NCI-H1694 treated with DMSO at 0.1 percent for 48 hours (cell line): ENCODE measurements around the gene CEACAM19.
A peak's percentile ranks its signal among the peaks of the same experiment; 100 is the strongest.
"Not testable (repeated sequence)": the region's sequence is repeated elsewhere in the genome, so short reads cannot be mapped to it uniquely, and the experiment has no call there.

ENCODE experiments used
- DNase-seq: peaks from one replicate; lab custom pipeline; 2025; lab: John Stamatoyannopoulos, UW

The CEACAM19 gene

DNA sequence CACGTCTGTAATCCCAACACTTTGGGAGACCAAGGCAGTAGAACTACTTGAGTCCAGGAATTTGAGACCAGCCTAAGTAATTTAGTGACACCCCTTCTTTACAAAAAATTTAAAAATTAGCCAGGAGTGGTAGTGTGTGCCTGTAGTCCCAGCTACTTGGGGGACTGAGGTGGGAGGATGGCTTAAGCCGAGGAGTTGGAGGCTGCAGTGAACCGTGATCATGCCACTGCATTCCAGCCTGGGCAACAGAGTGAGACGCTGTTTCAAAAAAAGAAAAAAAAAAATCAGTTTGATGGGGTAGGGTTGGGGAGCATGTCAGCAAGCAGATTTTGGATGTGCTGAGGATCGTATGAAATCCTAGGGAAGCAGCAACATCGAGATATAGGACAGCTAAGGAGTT is 4.2 kb downstream of the CEACAM19 start:
- DNase-seq: no peak

DNA sequence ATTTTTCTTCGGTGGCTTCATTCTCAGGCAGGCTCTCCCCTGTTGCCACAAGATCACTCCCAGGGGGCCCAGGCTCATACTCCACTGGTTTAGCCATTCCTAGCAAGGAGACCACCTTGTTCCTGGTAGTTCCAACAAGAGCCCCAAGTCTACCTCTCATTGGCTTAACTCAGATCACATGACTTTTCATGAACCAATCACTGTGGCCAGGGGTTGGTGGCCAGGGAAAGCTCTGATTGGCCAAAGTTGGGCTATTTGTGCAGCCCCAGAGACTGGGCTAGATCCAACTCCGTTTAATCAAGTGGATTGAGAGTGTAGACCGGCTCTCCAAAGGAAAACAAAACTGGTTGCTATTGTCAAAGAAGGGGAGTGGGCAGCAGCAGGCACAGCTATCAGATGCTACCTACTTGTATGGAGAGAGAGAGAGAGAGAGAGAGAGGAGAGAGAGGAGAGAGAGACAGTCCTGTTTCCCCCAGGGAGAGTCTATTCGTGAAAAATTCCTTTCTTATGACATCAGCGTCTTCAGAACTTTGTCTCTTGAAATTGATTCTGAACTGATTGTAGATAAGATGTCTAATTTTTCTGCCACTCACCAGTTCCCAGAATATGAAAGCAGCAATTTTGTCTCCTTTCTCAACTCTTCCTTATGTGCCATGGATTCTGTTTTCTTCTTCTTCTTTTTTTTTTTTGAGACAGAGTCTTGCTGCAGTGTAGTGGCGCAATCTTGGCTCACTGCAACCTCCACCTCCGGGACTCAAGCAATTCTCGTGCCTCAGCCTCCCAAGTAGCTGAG is 5.9 kb downstream of the CEACAM19 start:
- peak; percentile 3 for DNase-seq

DNA sequence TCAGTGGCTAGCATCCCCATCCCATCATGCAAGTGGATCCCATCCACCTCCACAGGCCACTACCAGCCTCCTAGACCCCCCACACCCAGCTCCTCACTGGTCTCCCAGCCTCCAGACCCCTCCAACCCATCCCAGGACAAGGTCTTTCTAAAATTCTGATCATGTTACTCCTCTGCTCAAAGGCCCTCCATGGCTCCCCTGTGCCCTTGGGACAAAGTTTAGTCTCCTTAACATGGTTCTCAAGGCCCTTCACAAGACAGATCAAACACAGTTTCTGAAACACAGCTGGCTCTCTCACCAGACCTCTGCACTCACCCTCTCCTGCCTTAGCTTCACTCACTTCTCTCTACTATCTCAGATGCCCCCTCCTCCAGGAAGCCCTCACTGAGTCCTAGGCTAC is 9.3 kb downstream of the CEACAM19 start:
- DNase-seq: no peak

DNA sequence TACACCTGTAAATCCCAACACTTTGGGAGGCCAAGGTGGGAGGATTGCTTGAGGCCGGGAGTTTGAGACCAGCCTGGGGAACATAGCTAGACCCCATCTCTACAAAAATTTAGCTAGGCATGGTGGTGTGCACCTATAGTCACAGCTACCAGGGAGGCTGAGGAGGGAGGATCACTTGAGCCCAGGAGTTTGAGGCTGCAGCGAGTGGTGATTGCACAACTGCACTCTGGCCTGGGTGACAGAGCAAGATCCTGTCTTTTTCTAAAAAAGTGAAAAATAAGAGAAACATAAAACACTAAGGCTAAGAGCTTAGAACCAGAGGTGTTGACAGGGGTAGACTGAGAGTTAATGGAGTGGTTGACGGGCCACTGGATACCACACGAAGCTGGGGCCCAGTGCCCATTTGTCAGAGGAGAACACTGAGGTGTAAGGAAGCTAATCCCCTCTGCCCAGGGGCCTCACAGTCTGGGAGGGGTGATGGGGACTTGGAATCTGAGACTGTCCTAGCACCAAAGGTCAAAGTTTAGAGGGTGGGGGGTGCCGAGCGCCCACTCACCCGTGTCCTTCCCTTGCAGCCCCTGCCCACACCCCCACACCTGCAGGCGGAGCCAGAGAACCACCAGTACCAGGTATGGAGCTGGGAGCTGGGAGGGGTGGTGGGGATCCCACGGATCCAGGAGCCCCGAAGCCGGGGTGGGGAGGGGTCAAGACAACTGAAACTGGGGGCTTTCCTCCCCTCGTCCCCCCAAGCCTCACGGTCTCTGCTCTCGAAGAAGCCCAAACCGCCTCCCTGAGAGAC is 10.9 kb downstream of the CEACAM19 start:
- no peak for DNase-seq

DNA sequence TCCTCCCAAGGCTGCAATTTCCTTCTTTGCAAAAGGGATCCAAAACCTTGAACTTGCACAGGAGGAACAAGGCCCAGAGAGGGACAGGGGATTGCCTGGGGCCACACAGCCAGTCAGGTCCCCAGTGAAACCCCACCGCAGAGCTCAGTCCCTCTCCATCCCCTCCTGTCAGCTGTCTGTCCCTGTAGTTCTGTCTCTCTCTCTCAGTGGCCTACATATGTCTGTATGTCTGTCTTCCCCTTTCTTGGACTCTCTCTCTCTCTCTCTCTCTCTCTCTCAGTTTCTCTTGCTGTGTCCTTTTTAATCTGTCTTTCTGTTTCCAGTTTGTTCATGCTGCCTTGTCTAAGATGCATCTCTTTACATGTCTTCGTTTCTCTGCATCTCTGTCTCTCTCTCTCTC is 11.5 kb downstream of the CEACAM19 start:
- no peak for DNase-seq

DNA sequence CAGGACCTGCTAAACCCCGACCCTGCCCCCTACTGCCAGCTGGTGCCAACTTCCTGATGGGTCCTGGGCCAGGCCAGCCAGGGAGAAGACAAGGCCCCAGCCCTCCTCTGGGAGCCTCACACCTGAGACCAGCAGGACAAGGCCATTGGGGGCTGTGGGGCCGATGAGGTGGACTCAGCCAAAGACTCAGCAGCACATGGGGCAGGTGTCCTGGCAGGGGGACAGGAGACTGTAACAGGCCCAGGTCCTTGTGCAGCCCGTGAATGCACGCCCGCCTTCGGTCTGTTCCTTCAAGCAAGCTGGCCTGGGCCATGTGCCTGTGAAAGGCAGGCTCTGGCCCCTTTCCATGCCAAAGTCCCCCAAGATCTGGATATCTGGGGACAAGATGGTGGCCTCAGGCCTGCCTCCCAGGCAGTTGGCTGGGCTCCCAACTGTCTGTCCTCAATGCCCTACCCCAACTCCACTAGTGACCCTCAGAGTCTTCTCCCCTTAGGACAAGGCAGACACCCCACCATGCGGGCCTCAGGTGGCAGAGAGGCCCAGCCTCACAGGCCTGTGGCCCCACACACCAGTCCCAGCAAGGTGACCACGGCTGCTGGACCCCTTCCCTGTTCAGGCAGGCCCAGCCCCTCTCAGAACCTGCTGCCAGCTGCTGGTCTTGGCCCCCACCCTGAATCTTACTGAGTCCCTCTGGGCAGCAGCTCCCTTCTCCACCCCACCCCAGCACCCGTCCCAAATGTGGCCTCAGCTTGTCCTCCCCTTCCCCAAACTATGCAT is 12.3 kb downstream of the CEACAM19 start:
- DNase-seq: no peak

DNA sequence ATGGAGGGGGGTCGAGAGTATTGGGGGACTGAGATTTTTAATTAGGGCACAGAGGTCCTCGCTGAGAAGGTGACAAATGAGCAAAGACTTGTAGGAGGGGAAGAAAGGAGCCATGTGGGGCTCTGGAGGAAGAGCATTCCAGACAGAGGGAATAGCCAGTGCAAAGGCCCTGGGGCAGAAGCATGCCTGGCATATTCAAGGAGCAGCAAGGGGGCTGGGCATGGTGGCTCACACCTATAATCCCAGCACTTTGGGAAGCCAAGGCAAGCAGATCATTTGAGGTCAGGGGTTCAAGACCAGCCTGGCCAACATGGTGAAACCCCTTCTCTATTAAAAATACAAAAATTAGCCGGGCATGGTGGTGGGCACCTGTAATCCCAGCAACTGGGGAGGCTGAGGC is 13.1 kb downstream of the CEACAM19 start:
- not testable (repeated sequence) for DNase-seq

DNA sequence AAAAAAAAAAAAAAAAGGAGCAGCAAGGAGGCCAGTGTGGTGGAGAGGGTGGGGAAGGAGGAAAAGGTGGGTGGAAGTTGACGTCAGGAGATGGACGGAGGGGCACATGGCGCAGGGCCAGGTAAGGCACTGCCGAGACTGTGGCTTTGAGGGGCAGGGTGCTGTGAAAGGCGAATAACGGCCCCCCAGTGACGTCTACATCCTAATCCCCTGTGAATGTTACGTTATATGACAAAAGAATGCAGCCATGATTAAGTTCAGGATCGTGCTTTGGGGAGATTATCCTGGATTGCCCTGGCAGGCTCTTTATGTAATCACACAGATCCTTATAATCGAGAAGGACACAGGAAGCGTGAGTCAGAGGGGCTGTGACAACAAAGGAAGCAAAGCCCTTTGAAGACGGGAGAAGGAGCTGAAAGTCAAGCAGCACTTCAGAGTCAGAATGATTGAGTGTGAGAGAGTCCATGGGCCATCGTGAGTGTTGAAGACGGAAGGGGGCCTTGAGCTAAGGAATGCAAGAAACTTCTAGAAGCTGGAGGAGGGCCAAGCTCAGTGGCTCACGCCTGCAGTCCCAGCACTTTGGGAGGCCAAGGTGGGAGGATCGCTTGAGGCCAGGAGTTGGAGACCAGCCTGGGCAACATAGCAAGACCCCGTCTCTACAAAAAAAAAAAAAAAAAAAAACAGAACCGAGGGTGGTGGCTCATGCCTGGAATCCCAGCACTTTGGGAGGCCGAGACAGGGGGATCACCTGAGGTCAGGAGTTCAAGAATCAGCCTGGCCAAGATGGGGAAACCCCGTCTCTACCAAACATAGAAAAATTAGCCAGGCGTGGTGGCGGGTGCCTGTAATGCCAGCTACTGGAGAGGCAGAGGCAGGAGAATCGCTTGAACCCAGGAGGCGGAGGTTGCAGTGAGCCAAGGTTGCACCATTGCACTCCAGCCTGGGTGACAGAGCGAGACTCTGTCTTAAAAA is 13.9 kb downstream of the CEACAM19 start:
- DNase-seq: no peak

DNA sequence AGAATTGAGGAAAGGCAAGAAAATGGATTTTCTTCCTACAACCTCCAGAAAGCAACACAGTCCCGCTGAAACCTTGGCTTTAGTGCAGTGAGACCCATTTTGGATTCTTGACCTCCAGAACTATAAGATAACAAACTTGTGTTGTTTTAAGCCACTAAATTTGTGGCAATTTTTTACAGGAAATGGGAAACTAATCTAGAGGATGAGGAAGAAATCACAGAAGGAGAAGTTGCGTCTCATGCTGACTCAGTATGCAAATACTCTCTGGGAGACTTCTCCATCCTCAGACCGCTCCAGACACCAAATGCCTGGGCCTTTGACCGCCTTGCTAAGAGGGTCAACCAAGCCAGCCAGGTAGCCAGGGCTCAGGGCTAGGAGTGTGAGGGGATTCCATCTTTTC is 14.6 kb downstream of the CEACAM19 start:
- DNase-seq: no peak

DNA sequence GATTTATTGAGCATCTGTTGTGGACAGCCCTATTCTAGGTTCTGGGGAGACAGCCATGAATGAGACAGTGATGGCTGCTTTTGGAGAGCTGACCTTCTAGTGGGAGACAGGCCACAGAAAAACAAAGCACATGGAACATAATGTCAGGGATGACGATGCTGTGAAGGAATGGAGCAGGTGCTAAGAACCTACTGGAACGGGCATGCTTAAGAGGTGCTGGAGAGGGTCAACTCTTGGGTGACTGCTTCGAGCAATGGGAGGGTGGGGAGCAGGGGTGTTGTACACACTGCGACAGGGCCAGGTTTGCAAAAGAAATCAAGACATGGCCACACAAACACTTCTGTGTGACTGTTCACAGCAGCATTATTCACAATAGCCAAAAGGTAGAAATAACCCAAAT is 15.6 kb downstream of the CEACAM19 start:
- no peak for DNase-seq

DNA sequence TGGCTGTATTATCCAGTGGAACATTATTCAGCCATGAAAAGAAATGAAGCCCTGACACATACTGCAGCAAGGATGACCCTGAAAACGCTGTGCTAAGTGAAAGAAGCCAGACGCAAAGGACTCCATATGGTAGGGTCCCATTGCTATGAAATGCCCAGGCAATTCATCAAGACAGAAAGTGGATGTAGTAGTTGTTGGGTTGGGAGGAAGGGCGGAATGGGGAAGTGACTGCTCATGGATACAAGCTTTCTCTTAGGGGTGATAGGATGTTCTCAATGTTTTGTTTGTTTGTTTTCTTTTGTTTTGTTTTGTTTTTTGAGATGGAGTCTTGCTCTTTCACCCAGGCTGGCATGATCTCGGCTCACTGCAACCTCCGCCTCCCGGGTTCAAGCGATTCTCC is 16.6 kb downstream of the CEACAM19 start:
- DNase-seq: no peak

DNA sequence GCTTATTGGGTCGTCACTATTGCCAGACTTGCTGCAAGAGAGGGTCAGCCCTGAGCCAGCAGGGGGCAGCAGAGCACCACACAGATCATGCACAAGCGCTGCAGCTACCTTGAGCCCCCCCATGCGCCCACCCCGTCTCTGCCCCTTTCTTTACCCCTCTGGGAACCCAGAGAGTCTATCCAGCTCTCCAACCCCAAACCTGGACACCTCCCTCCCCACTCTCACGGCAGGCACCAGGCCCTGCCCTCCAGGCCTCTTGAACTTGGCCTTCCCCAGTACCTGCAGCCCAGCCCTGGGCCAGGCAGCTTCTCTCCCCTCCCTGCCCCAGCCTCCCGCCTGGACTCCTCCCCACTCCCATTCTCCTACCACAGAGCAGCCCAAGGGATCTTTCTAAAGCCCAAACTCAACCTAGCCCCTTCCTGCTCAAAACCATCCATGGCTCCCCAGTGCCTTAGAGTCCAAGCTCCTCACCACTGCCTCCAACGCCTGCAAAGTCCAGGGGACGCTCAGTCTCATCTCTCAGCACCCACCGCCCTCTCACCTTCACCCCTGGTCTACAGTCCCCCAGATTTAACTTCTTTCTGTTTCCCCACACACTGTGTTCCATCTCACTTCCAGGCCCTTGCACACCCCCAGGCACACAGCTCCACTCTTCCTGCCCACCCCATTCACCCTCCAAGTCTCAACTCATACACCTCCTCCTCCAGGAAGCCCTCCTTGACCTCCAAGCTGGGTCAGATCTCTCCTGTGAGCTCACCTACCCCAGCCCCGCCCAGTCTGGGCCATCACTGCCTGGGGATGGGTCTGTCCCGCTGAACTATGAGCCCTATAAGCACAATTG is 18.2 kb downstream of the CEACAM19 start:
- DNase-seq: peak; percentile 48

DNA sequence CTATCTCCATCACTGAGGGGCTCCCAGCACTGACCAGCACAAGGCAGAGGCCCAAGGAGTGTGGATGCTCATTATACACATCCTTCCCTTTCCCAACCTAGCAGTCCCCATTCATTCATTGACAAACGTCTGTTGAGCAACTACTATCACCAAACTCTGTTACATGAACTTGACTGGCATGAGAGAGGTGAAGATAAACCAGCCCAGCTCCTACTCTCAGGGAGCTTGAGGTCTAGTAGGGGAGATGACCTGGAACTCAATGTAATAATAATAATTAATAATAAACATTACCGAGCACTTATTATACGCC is 18.8 kb downstream of the CEACAM19 start:
- DNase-seq: no peak

DNA sequence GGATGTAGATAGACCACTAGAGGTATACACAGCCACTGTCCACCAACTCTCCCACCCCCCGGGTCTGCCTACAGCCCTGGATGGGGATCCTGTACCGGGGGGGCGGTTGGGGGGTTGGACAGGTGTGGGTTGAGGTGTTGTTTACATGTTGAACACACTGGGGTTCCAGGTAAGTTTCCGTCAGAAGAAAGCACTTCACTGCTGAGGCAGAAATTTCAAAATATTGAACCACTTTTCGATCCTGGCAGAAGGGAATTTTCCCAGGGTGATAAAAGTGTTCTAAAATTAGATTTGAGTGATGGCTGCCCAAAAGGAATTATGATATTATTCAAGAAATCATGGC is 21.1 kb downstream of the CEACAM19 start:
- no peak for DNase-seq

DNA sequence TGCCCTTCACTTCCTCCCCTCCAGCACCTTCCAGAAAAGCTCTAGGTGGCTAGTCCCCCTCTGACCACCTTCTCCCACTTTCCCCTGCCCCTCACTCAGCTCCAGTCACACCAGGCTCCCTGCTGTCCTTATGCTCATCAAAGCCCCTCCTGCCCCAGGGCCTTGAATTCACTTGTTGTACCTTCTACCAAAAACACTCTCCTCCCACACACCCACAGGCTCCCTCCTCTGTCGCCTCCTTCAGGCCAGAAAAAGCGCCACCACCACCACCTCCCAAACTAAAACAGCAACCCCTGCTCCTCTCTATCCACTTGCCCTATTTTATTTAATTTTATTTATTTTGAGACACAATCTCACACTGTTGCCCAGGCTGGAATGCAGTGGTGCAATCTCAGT is 22.9 kb downstream of the CEACAM19 start:
- DNase-seq: peak; percentile 7

DNA sequence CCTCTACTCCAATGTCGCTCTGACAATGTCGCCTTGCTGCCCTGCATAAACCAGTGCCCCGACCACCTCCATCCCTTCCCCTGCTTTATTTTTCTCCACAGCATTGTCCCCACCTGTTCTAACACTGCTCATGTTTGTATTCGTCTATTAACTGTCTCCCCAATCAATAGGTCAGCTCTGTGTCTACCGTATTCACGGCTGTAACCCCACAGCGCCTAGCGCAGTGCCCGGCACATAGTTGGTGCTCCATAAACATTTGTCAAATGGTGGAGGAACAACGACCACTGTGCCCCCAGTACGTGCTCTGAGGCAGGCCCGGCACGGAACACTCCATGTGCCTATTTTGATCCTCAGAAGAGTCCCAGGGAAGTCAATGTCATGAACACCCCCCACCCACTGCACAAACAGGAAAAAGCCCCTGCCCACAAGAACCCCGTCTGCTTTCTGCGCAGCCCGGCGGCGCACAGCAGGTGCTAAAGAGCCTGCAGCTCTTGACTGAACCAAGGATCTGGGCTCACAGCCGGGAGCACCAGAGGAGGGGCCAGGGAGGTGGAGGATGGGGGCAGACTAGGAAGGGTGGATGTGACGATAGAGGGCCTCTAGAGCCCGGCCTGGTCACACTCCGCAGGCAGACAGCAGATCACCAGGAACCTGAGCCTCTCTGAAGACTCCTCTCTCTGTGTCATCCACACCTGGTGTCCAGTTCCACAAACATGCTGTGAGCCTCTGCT is 25.8 kb downstream of the CEACAM19 start:
- DNase-seq: no peak

DNA sequence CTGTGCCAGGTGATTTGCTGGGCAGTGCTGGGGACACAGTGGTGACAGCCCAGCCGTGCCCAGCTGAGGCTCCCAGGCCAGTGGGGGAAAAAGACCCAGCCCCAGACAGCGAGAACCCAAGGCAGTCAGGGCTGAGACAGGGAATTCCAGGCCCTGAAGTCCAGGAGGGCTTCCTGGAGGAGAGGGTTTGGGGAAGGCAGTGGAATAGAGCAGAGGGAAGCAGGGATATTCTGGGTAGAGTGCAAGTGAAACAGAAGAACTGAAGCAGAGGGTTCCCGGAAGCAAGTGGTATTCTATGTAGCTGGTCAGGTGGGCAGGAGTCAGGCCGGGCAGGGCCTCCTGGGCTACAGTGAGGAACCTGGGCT is 26.4 kb downstream of the CEACAM19 start:
- no peak for DNase-seq

DNA sequence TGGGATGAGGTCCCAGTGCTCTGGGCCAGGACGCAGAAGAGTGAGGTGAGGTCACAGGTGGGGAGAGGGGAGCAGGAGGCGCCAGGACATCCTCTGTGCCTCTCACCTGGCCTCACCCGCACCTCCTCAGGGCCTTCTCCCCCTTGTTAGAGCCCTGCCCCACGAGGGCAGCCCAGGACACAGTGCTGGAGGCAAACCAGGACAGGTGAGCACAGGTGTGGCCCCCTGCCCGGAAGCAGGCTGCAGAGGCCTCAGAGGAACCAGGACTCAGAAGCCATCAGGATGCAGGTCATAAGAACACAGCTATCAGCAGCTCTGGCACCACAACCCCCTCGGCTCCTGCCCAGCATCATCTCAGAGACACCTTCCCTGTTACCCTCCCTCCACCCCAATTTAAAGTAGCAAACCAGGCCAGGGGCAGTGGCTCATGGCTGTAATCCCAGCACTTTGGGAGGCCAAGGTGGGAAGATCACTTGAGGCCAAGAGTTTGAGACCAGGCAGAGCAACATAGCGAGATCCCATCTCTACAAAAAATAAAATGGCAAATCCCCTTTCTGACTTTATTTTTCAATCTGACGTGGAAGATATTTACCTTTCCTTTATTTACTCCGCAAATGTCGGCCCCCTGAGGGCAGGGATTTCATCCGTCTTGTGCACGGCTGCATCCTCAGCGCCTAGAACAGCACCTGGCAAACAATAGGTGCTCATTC is 27.4 kb downstream of the CEACAM19 start, which contains the start of gene CEACAM16:
TSS of gene CEACAM16 (plus strand) at position 660 of the 710 bp plus-strand sequence. CDS start 2,306 bp downstream, outside the sequence.
- DNase-seq: no peak

DNA sequence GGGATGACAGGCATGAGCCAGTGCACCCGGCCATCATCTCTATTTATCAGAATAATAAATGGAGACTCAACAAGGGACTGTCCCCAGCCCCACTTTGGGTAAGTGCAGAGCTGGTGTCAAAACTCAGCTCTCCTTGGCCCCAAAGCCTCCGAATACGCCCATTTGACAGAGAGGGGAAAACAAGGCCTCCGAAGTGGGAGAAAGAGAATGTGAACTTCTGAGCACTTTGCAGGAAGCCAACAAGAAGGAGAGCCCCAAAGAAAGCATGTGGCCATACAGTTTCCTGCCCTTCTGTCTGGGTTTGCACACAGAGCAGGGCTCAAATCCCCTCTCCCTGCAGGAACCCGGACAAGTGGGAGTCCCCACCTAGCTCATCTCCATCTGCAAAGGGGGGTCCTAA is 29.3 kb downstream of the CEACAM19 start:
- DNase-seq: no peak
